Brain pericyte (primary cell): ENCODE results near the gene KCNH3.
"Not testable (repeated sequence)": the region's sequence is repeated elsewhere in the genome, so short reads cannot be mapped to it uniquely, and the experiment has no call there.

Experiments used
- DNase-seq: peaks from one replicate; pipeline ENCODE4 v3.0.0-alpha.2; 2012; ENCODE audit warnings: low read depth, low spot score

KCNH3 gene

GRCh38 chr12:49525942-49526341 lies 12.9 kb upstream of the KCNH3 start:
- DNase-seq = no peak

- DNase-seq = no peak
Measured at GRCh38 chr12:49527361-49528130, 11.3 kb upstream of the KCNH3 start.

DNA sequence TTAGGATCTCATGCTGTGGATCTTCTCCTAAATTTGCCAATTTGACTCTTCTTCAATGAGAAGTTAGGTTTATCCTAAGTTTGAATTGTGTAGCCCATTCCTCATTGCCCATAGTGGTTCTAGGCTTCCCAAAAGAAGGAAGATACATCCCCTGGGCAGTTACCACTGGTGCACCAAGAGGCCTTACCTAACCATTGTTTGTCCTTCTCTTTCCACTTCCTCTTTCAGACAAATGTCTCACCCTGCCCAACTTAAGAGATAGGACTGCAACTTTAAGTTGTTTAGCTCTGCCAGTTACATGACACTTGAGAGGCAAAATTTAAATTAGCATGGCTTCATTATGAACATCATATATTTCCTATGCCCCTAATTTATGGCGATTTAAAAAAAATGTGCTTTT lies 9.4 kb upstream of the KCNH3 start:
- DNase-seq = no peak

DNA sequence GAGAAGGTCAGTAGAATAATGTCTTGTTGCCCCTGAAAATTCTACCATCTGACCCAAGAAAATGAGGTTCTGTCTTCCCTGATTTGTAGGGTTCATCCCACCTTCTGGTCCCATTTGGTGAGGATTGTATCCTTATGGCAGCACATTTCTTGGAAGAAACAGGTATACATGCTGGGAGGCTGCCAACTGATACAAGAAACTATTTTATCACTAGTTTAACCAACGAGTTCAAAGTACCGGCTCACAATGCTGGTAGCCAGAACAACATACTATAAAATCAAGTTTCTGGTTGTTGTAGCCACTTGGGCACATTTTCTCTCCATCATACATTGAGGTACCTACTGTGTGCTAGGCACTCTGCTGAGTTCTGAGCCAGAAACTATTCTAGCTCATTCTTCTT lies 7.1 kb upstream of the KCNH3 start:
- no peak for DNase-seq

GRCh38 chr12:49533331-49533730 lies 5.5 kb upstream of the KCNH3 start:
- no peak for DNase-seq

DNA sequence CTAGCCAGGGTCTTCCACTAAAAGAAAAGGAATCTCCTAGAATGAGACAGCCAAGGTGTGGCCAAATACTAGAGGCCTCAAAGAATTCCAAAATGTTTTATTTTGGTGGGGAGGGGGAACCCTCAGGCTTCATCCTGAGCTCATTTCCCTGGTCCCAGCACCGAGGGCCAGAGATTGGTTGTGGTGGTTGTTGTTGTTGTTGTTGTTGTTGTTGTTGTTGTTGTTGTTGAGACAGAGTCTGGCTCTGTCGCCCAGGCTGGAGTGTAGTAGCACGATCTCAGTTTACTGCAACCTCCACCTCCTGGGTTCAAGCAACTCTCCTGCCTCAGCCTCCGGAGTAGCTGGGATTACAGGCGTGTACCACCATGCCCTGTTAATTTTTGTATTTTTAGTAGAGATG lies 4.7 kb upstream of the KCNH3 start:
- DNase-seq = not testable (repeated sequence)

GRCh38 chr12:49534731-49535278 lies 4.0 kb upstream of the KCNH3 start:
- DNase-seq = no peak

DNA sequence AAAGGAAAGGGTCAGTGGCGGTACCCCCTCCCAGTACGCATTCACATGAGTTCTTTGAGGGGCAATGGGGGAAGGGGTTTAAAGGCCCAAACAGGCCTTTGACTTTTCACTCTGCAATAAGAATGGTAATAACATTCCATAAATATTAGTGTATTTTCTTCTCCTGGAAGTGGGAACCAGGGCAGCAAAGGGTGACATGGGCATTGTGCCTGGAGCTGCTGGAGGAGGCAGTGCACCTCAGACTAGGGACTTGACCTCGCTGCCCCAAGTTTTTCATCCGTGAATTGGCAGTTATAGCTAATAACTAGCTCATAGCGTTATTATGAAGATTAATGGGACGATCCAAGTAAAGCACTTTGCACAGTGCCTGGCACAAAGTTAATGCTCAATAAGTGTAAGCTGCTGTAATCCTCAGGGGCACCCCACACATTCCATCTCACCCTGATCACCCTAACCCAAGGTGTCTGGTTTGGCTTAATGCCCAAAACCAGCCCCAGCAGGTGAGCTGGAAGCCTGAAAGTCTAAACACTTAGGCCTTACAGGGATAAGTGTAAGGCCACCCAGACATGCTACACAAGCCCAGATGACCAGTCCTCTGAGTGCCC lies 2.8 kb upstream of the KCNH3 start:
- DNase-seq = no peak

DNA sequence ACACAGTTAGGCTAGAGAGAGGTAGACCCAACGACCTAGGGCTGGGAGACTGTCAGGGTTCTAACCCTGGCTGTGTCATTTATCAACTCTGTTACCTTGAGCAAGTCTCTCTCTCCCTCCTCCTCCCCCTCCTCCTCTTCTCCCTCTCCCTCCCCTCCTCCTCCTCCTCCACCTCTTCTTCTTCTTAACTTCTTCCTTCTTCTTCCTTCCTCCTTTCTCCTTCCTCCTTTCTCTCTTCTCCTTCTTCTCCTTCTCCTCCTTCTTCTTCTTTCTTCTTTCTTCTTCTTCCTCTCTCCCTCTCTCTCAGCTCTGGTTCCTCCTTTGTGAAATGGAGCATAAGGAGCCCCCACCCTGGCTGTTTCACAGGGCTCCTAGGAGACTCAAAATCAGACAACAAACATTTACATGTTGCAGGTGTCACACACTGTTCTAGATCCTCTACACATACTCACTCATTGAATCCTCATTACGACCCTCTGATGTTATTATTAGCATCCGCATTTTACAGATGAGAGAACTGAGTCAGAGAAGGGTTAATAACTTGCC lies 2.2 kb upstream of the KCNH3 start:
- no peak for DNase-seq

DNA sequence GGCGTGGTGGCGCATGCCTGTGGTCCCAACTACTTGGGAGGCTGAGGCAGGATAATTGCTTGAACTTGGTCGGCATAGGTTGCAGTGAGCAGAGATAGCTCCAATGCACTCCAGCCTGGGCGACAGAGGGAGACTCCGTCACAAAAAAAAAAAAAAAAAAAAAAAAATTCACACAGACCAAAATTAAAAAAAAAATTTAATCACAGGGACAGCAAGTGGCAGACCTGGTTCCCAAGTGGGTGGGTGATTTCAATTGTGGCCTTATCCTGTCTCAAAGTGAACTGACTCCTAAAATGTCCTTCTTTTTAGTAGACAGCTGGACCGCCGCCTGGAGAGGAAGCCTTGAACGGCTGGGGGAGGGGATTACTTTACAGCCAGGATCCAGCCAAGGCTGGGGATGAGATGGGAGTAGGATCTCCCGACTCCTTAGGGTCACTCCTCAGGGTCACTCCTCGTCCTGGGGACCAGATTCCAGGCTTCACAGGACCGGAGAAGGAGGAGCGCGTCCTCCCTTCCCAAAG lies 1.5 kb upstream of the KCNH3 start:
- DNase-seq = no peak

DNA sequence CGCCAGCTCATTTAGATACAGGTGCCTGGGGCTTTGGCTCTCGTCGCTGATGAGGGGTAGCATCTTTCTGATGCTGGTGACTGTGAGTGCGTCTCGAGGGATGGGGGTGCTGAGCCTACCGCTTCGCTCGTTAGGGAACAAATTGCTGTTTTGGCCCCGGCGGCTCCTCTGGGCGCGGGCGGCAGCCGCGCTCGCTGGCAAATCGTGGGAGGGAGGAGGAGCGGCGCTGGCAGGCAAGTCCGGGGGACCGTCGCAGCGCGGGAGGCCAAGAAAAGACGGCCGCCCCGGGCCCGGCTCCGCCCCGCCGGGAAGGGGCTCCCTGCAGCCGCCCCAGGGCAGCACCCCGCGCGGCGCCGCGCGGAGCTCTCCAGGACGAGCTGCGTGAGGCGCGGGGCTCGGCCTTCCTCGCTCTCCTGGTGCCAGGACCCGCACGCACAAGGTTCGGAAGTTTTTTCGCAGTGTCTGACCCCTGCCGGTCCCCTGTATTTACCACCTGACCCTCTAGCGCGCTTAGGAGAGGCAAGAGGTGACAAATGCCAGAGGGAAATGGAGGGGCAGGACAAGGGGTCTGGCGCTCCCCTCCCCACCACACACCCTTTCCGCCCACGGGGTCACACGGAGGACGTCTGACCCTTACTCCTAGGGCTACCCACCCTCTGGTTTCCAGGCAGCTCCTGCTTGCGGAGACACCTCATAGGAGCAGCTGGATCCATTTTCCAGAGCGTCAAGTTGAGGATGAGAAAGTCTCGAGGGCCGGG lies 899 bp upstream of the KCNH3 start:
- no peak for DNase-seq

DNA sequence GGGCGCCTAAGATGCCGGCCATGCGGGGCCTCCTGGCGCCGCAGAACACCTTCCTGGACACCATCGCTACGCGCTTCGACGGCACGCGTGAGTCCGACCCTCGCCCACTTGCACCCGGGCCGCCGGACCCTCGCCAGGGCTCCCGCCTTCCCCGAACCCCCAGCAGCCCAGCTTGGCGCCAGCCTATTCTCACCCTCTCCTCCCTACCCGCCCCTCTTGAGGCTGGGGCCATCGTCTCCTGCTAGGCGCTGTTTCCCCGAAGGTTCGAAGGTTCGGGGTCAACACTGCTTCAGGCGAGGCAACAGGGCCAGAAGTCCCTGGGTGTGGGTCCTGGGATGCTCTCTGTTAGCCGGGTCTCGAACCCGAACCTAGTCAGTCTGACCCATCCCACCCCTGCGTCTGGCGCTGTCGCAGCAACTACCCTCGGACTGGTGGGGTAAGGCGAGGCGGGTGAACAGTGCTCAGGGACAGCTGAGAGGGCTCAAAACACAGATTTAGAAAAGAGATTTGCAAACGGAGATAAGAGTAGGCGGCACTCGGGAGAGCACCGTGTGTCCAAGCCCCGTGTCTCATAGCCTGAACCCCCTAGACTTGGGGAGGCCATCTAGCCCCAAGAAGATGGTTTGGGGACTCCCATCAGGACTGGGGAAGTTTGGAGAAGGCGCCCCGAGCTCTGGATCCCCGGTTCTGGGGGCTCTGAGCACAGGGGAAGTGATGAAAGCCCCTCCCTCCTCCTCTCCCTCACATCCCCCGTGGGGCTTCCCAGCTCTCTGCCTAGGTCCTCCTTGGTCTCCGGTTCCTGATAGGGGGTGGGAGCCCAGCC lies 787 bp downstream of the KCNH3 start:
- DNase-seq = no peak

DNA sequence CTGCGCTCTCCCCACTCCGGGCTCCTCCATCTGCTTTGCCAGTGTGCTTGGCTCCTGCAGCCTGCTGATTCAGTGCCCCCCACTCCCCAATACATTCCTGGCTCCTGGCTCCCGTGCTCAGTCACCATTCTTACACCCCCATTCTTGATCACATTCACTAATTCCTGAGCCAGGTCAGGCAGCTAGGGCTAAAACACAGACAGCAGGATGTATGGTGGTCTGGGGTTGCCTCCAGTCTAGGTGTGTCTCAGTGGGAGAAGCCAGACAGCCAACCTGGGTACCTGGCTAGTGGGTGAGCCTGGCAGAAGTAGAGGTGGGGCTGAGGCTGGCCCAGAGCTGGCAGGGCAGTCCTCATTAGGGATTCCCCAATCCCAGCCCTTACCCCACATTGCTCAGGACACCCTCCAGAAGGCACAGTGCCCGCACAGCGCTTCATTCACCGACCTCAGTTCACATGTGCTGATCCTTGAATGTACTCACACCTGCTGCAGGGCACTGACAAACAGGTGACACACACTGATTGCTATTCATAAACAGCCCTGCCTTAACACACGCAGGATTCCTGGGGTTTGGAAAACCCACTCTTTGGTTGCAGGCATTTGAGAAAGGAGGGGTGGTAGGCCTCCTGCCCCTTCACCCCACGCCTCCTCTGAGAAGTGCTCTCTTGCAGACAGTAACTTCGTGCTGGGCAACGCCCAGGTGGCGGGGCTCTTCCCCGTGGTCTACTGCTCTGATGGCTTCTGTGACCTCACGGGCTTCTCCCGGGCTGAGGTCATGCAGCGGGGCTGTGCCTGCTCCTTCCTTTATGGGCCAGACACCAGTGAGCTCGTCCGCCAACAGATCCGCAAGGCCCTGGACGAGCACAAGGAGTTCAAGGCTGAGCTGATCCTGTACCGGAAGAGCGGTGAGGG lies 1.7 kb downstream of the KCNH3 start:
- no peak for DNase-seq

- DNase-seq = no peak
Measured at GRCh38 chr12:49541140-49541861, 2.5 kb downstream of the KCNH3 start.

- DNase-seq = no peak
Measured at GRCh38 chr12:49541911-49542505, 3.2 kb downstream of the KCNH3 start.

DNA sequence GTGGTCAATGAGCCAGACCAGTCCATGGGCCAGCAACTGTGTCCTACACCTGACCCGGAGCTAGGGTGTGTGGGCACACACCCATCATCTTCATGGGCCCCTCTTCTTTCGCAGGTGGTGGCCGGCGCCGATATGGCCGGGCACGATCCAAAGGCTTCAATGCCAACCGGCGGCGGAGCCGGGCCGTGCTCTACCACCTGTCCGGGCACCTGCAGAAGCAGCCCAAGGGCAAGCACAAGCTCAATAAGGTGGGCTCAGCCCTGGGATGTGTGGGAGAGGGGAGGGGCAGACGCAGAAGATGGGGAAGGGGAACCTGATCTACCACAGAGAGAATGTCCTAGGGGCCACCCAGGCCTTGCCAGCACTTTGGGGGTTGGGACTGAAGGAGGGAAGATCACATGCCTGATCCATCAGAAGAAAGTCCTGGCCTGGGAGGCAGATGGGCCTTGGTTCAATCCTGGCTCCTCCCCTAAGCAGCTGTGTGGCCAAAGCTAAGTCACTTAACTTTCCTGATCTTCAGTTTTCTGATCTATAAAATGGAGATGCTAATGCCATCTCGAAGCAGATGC lies 3.8 kb downstream of the KCNH3 start:
- DNase-seq = no peak

- no peak for DNase-seq
Measured at GRCh38 chr12:49543221-49543913, 4.5 kb downstream of the KCNH3 start.
